HepG2 (cell line): ENCODE data around the gene TOX4. TPM values are rescaled to one million over a fixed set of nuclear protein-coding genes. Genes with fewer than 3 reads are reported as not detected.

Experiments used
- AKAP8 ChIP-seq: sonication (generic); formaldehyde crosslinking; IDR thresholded peaks from 2 replicates; pipeline ENCODE4 v1.5.1; 2020; ENCODE audit warnings: mild to moderate bottlenecking, missing genetic modification reagents
- BORCS8-MEF2B ChIP-seq: sonication (generic); formaldehyde crosslinking; IDR thresholded peaks from 2 replicates; pipeline ENCODE4 v1.8.0; 2022; ENCODE audit warnings: mild to moderate bottlenecking, missing genetic modification reagents
- FOXA3 ChIP-seq: IDR thresholded peaks from 2 replicates; pipeline ENCODE4 v1.6.1; 2016; ENCODE audit warnings: missing genetic modification reagents, missing compliant biosample characterization
- HHEX ChIP-seq: IDR thresholded peaks from 2 replicates; pipeline ENCODE4 v1.6.1; 2016; ENCODE audit warnings: control low read depth
- ISL2 ChIP-seq: sonication (generic); formaldehyde crosslinking; IDR thresholded peaks from 2 replicates; pipeline ENCODE4 v1.5.0; 2020; ENCODE audit warnings: missing genetic modification reagents
- JUNB ChIP-seq: sonication (generic); formaldehyde crosslinking; IDR thresholded peaks from 2 replicates; pipeline ENCODE4 v1.8.0; 2022; ENCODE audit warnings: missing genetic modification reagents, mild to moderate bottlenecking, borderline replicate concordance
- MAF1 ChIP-seq: sonication (generic); formaldehyde crosslinking; IDR thresholded peaks from 2 replicates; pipeline ENCODE4 v1.5.0; 2020; ENCODE audit warnings: missing genetic modification reagents, borderline replicate concordance
- PRPF4 ChIP-seq: fragments of 200-400 bp; formaldehyde crosslinking; IDR thresholded peaks from 2 replicates; pipeline ENCODE4 v1.6.1; 2016; ENCODE audit warnings: low read length, low read depth; ENCODE audit not compliant: poor library complexity, severe bottlenecking
- RCOR2 ChIP-seq: IDR thresholded peaks from 2 replicates; pipeline ENCODE4 v1.6.1; 2016; ENCODE audit warnings: missing biosample characterization, missing genetic modification reagents
- STAG1 ChIP-seq: sonication (generic); formaldehyde crosslinking; IDR thresholded peaks from 2 replicates; pipeline ENCODE4 v1.4.0; 2020; ENCODE audit warnings: missing genetic modification reagents
- ZFP37 ChIP-seq: sonication (generic); formaldehyde crosslinking; IDR thresholded peaks from 2 replicates; pipeline ENCODE4 v1.4.0; 2020; ENCODE audit warnings: missing genetic modification reagents, borderline replicate concordance
- ZNF598 ChIP-seq: sonication (generic); formaldehyde crosslinking; IDR thresholded peaks from 2 replicates; pipeline ENCODE4 v1.5.1; 2020; ENCODE audit warnings: mild to moderate bottlenecking, missing genetic modification reagents, borderline replicate concordance
- ZNF629 ChIP-seq: sonication (generic); formaldehyde crosslinking; conservative IDR thresholded peaks from 2 replicates; pipeline ENCODE4 v1.5.0; 2020; ENCODE audit warnings: missing genetic modification reagents
- polyA plus RNA-seq, 8 experiments: library from polyadenylated mRNA; depleted of rRNA in 3 of 8; stranded (reverse) in 7 of 8; unstranded in 1 of 8; fragments of >200 nt; fragmentation: Illumina TruSeq in 4 of 8; extraction: Trizol in 4 of 8; gene quantifications; 2 replicates each; pipeline versions ENCODE4 v1.2.1 to v1.2.3, GENCODE V29; 2011 to 2016; ENCODE audit warnings: low read depth in 4 of 8, missing spikeins in 1 of 8, mixed read lengths in 1 of 8; ENCODE audit not compliant: insufficient read depth in 1 of 8
- total RNA-seq, 5 experiments: library from RNA; depleted of rRNA; stranded (reverse); fragments of >200 nt; fragmentation: Illumina TruSeq; extraction: Trizol; gene quantifications; 2 replicates each; pipeline ENCODE4 v1.2.3, GENCODE V29; 2016; ENCODE audit warnings: low read depth in 1 of 5
- TF ChIP-seq, protein P1 (sequence below): sonication (generic); formaldehyde crosslinking; IDR thresholded peaks from 2 replicates; pipeline ENCODE4 v1.5.1; 2020; ENCODE audit warnings: mild to moderate bottlenecking, missing genetic modification reagents, moderate library complexity
- TF ChIP-seq, protein P2 (sequence below): sonication (generic); formaldehyde crosslinking; IDR thresholded peaks from 2 replicates; pipeline ENCODE4 v1.4.0; 2020; ENCODE audit warnings: missing genetic modification reagents, borderline replicate concordance
- TF ChIP-seq, protein P3 (sequence below): sonication (generic); formaldehyde crosslinking; IDR thresholded peaks from 2 replicates; pipeline ENCODE4 v1.5.1; 2020; ENCODE audit warnings: missing genetic modification reagents, mild to moderate bottlenecking, borderline replicate concordance
- TF ChIP-seq, protein P4 (sequence below): sonication (generic); formaldehyde crosslinking; IDR thresholded peaks from 2 replicates; pipeline ENCODE4 v1.4.0; 2020; ENCODE audit warnings: mild to moderate bottlenecking, low read depth, missing genetic modification reagents
- TF ChIP-seq, protein P5 (sequence below): sonication (generic); formaldehyde crosslinking; IDR thresholded peaks from 2 replicates; pipeline ENCODE4 v1.5.0; 2020; ENCODE audit warnings: missing genetic modification reagents, mild to moderate bottlenecking, borderline replicate concordance
- TF ChIP-seq, protein P6 (sequence below): sonication (generic); formaldehyde crosslinking; IDR thresholded peaks from 2 replicates; pipeline ENCODE4 v1.4.0; 2020; ENCODE audit warnings: low read depth, mild to moderate bottlenecking, missing genetic modification reagents

Gene TOX4
- total and polyA plus RNA-seq, 2 of the 13 experiments (the other 11 are each of a cell fraction or from before 2014, with no cell fraction given) = 71.8 to 163 TPM

DNA sequence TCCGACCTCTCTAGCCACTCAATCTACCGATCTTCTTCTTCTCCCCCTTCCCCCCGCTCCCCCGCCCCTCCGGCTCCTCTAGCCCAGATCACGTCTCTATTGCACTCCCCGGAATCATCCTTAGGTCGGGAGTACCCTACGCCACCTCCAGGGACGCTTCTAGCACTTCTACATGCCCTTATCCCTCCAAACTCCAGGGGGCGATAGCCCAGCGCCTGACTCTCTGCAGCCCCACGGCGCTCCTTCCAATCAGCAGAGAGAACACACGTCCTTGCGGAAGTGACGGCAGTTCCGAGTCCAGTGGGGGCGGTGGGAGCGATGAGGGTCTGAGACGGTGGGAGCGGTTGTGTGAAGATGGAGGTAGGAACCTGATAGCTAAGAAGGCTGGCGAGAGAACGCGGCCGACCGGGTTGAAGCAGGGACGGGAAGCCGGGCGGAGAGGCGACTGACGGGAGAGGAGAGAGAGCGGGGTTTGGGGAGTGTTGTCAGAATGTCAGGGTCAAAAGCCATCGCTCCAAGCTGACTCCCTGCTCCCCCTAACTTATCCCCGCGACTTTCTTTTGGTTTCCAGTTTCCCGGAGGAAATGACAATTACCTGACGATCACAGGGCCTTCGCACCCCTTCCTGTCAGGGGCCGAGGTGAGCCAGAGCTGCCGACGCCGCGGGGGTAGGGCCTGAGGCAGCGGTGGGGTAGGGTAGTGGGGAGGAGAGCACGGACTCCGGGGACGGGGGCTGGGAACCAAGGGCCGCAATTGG lies at the start of gene TOX4, which contains the start of gene RAB2B (continued):
- TF ChIP-seq STAG1 (CRISPR knock-in tag) (peak; percentile 29; the same call in 1 of the 2 replicates), RCOR2 (CRISPR knock-in tag) (peak; percentile 53; the same call in 1 of the 2 replicates), ZNF598 (CRISPR knock-in tag) (peak; percentile 91; the same call in 1 of the 2 replicates), FOXA3 (CRISPR knock-in tag) (peak; percentile 74), MAF1 (peak; percentile 64; the same call in 1 of the 2 replicates), PRPF4 (no peak), ZFP37 (CRISPR knock-in tag) (peak; percentile 89), HHEX (CRISPR knock-in tag) (peak; percentile 73; the same call in 1 of the 2 replicates), AKAP8 (CRISPR knock-in tag) (no peak; the same call in none of the 2 replicates), ISL2 (CRISPR knock-in tag) (peak; percentile 74; the same call in 1 of the 2 replicates), BORCS8-MEF2B (CRISPR knock-in tag) (peak; percentile 97), ZNF629 (CRISPR knock-in tag) (0 out of 2 replicates have a peak, but pooled peaks have one; percentile 22), JUNB (peak; percentile 23; the same call in 1 of the 2 replicates)
- TF ChIP-seq, protein P1, sequence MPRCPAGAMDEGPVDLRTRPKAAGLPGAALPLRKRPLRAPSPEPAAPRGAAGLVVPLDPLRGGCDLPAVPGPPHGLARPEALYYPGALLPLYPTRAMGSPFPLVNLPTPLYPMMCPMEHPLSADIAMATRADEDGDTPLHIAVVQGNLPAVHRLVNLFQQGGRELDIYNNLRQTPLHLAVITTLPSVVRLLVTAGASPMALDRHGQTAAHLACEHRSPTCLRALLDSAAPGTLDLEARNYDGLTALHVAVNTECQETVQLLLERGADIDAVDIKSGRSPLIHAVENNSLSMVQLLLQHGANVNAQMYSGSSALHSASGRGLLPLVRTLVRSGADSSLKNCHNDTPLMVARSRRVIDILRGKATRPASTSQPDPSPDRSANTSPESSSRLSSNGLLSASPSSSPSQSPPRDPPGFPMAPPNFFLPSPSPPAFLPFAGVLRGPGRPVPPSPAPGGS (CRISPR knock-in tag) = peak; percentile 94
- TF ChIP-seq, protein P2, sequence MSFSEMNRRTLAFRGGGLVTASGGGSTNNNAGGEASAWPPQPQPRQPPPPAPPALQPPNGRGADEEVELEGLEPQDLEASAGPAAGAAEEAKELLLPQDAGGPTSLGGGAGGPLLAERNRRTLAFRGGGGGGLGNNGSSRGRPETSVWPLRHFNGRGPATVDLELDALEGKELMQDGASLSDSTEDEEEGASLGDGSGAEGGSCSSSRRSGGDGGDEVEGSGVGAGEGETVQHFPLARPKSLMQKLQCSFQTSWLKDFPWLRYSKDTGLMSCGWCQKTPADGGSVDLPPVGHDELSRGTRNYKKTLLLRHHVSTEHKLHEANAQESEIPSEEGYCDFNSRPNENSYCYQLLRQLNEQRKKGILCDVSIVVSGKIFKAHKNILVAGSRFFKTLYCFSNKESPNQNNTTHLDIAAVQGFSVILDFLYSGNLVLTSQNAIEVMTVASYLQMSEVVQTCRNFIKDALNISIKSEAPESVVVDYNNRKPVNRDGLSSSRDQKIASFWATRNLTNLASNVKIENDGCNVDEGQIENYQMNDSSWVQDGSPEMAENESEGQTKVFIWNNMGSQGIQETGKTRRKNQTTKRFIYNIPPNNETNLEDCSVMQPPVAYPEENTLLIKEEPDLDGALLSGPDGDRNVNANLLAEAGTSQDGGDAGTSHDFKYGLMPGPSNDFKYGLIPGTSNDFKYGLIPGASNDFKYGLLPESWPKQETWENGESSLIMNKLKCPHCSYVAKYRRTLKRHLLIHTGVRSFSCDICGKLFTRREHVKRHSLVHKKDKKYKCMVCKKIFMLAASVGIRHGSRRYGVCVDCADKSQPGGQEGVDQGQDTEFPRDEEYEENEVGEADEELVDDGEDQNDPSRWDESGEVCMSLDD (CRISPR knock-in tag) = 0 out of 2 replicates have a peak, but pooled peaks have one; percentile 8
- TF ChIP-seq, protein P3, sequence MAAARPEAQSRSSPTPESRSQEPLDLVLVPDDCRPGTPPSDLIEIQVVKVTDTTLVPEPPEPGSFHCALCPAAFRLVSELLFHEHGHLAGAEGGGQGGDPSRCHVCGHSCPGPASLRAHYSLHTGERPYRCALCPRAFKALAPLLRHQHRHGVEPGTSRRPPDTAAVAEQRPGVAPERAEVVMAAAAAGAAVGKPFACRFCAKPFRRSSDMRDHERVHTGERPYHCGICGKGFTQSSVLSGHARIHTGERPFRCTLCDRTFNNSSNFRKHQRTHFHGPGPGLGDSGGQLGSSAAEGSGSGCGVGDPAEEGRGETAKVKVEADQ (CRISPR knock-in tag) = peak; percentile 97
- TF ChIP-seq, protein P4, sequence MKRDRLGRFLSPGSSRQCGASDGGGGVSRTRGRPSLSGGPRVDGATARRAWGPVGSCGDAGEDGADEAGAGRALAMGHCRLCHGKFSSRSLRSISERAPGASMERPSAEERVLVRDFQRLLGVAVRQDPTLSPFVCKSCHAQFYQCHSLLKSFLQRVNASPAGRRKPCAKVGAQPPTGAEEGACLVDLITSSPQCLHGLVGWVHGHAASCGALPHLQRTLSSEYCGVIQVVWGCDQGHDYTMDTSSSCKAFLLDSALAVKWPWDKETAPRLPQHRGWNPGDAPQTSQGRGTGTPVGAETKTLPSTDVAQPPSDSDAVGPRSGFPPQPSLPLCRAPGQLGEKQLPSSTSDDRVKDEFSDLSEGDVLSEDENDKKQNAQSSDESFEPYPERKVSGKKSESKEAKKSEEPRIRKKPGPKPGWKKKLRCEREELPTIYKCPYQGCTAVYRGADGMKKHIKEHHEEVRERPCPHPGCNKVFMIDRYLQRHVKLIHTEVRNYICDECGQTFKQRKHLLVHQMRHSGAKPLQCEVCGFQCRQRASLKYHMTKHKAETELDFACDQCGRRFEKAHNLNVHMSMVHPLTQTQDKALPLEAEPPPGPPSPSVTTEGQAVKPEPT (CRISPR knock-in tag) = 0 out of 2 replicates have a peak, but pooled peaks have one; percentile 61
- TF ChIP-seq, protein P5, sequence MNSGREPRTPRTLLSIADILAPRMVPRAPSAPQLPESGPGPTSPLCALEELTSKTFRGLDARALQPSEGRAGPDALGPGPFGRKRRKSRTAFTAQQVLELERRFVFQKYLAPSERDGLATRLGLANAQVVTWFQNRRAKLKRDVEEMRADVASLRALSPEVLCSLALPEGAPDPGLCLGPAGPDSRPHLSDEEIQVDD (CRISPR knock-in tag) = peak; percentile 67; the same call in 1 of the 2 replicates
- TF ChIP-seq, protein P6, sequence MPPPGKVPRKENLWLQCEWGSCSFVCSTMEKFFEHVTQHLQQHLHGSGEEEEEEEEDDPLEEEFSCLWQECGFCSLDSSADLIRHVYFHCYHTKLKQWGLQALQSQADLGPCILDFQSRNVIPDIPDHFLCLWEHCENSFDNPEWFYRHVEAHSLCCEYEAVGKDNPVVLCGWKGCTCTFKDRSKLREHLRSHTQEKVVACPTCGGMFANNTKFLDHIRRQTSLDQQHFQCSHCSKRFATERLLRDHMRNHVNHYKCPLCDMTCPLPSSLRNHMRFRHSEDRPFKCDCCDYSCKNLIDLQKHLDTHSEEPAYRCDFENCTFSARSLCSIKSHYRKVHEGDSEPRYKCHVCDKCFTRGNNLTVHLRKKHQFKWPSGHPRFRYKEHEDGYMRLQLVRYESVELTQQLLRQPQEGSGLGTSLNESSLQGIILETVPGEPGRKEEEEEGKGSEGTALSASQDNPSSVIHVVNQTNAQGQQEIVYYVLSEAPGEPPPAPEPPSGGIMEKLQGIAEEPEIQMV (CRISPR knock-in tag) = peak; percentile 86
